GM11168 (cell line): ENCODE measurements around the gene NAPEPLD.
"Not testable (repeated sequence)": the region's sequence is repeated elsewhere in the genome, so short reads cannot be mapped to it uniquely, and the experiment has no call there.

ENCODE experiments used
- in situ Hi-C: fragments of 300-500 bp; cut with MboI; formaldehyde crosslinking; loops from one replicate; pipeline ENCODE4 v1.12.0; 2022; ENCODE audit warnings: low sequenced_read_pairs; ENCODE audit not compliant: unreplicated experiment

NAPEPLD gene

GRCh38 chr7:103116991-103117390 lies 31.9 kb downstream of the NAPEPLD start:
- in situ Hi-C loops = no loop called here

- in situ Hi-C loops = no loop called here
Observed at GRCh38 chr7:103116511-103116910, 32.4 kb downstream of the NAPEPLD start.

GRCh38 chr7:103115771-103116170 lies 33.1 kb downstream of the NAPEPLD start:
- in situ Hi-C loops = no loop called here

- in situ Hi-C loops = no loop called here
Observed at GRCh38 chr7:103114576-103115008, 34.3 kb downstream of the NAPEPLD start.

- in situ Hi-C loops = no loop called here
Observed at GRCh38 chr7:103113164-103113563, 35.7 kb downstream of the NAPEPLD start.

- in situ Hi-C loops = not testable (repeated sequence)
Observed at GRCh38 chr7:103106703-103107070, 42.2 kb downstream of the NAPEPLD start.

GRCh38 chr7:103106005-103106702 lies 42.7 kb downstream of the NAPEPLD start:
- in situ Hi-C loops = no loop called here

- in situ Hi-C loops = no loop called here
Observed at GRCh38 chr7:103101543-103101942, 47.4 kb downstream of the NAPEPLD start.

GRCh38 chr7:103100348-103100747 lies 48.6 kb downstream of the NAPEPLD start:
- in situ Hi-C loops = no loop called here

- in situ Hi-C loops = no loop called here
Observed at GRCh38 chr7:103097041-103097440, 51.9 kb downstream of the NAPEPLD start.

- in situ Hi-C loops = not testable (repeated sequence)
Observed at GRCh38 chr7:103095558-103095957, 53.3 kb downstream of the NAPEPLD start.

GRCh38 chr7:103094102-103094501 lies 54.8 kb downstream of the NAPEPLD start:
- in situ Hi-C loops = no loop called here

- in situ Hi-C loops = no loop called here
Observed at GRCh38 chr7:103093429-103093828, 55.5 kb downstream of the NAPEPLD start.

GRCh38 chr7:103092321-103092720 lies 56.6 kb downstream of the NAPEPLD start:
- in situ Hi-C loops = not testable (repeated sequence)

- in situ Hi-C loops = no loop called here
Observed at GRCh38 chr7:103083210-103083609, 65.7 kb downstream of the NAPEPLD start.

- in situ Hi-C loops = no loop called here
Observed at GRCh38 chr7:103082497-103082896, 66.4 kb downstream of the NAPEPLD start.

GRCh38 chr7:103080923-103081322 lies 68.0 kb downstream of the NAPEPLD start:
- in situ Hi-C loops = no loop called here

GRCh38 chr7:103079836-103080235 lies 69.1 kb downstream of the NAPEPLD start:
- in situ Hi-C loops = no loop called here

- in situ Hi-C loops = not testable (repeated sequence)
Observed at GRCh38 chr7:103078226-103078625, 70.7 kb downstream of the NAPEPLD start.

GRCh38 chr7:103077318-103077717 lies 71.6 kb downstream of the NAPEPLD start:
- in situ Hi-C loops = no loop called here

- in situ Hi-C loops = no loop called here
Observed at GRCh38 chr7:103076764-103077163, 72.1 kb downstream of the NAPEPLD start.

- in situ Hi-C loops = no loop called here
Observed at GRCh38 chr7:103075337-103075918, 73.5 kb downstream of the NAPEPLD start.
